ENCODE measurements around the gene CKLF.

Gene CKLF

DNA sequence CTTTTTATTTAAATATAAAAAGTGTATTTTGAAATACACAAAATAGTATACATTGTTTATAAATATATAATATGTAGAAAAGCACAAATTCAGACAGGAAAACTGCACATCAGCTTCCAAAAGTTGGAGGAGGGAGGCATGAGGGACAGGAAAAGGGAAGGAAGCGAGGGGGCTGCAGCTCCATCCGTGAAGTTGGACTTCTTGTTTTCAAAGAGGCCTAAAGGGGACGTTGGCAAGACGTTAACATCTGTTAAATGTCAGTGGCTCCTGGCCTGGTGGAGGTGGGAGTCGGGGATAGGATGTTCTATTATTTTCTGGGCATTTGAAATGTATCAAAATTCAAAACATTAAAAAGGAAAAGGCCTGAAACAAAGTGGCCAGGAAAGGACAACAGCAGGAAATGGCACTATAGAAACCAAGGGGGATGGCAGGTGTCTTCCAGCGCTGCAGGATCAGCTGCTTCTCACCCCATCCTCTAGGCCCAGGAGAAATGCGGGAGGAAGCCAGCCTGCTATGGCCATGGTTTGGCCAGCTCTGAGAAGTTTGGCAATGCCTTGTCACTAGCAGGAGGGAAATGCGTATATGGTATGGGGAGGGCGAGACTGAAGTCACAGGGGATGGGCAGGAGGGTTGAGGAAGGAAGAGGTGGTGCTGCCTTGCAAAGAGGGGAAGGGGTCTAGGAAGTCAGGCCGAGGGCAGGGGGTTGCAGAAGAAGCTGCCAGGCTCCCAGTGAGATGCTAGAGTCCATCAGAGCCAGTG lies 33.3 kb downstream of the CKLF start:
- DNase-seq (ENCODE audit: low spot score), result no peak
- in situ Hi-C loops (cut with MboI; ENCODE audit: low pct_unique_long_range_greater_than_20kb, low sequenced_read_pairs, unreplicated experiment), result loop anchor here (25.0 kb wide), 1 partner anchor 173 kb away; no protein-coding TSS in a partner anchor
- TF ChIP-seq CTCF (IDR thresholded peaks at IDR 0.05; ENCODE audit: extremely low read depth, insufficient read depth, missing control alignments), result no peak

DNA sequence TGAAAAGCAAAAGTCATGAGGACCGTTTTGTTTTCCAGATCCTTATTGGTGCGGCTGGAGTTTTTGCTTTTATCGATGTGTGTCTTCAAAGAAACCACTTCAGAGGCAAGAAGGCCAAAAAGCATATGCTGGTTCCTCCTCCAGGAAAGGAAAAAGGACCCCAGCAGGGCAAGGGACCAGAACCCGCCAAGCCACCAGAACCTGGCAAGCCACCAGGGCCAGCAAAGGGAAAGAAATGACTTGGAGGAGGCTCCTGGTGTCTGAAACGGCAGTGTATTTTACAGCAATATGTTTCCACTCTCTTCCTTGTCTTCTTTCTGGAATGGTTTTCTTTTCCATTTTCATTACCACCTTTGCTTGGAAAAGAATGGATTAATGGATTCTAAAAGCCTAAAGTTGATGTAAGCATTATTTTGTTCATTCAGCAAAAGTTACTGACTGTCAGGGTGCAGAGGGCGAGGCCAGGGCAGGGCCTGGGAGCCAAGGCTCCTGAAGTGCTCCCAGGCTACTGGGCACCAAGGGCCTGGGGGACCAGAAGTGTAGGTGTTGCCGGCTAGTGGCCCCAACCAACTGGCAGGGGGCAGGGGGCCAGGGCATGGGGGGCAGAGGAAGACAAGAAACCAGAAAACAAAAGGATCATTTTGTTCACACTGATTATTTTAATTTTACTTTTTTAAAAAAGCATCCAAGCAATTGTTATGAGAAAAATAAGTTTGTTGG lies 35.7 kb downstream of the CKLF start:
- no peak for TF ChIP-seq CTCF (IDR thresholded peaks at IDR 0.05; ENCODE audit: extremely low read depth, insufficient read depth, missing control alignments)
- in situ Hi-C loops (cut with MboI; ENCODE audit: low pct_unique_long_range_greater_than_20kb, low sequenced_read_pairs, unreplicated experiment), result loop anchor here (25.0 kb wide), 1 partner anchor 176 kb away; no protein-coding TSS in a partner anchor
- DNase-seq (ENCODE audit: low spot score), result no peak

GRCh38 chr16:66588981-66589713 lies 36.8 kb downstream of the CKLF start:
- DNase-seq (ENCODE audit: low spot score), result peak; percentile 79
- in situ Hi-C loops (cut with MboI; ENCODE audit: low pct_unique_long_range_greater_than_20kb, low sequenced_read_pairs, unreplicated experiment), result loop anchor here (25.0 kb wide), 1 partner anchor 177 kb away; no protein-coding TSS in a partner anchor
- peak; percentile 94 for TF ChIP-seq CTCF (IDR thresholded peaks at IDR 0.05; ENCODE audit: extremely low read depth, insufficient read depth, missing control alignments)

DNA sequence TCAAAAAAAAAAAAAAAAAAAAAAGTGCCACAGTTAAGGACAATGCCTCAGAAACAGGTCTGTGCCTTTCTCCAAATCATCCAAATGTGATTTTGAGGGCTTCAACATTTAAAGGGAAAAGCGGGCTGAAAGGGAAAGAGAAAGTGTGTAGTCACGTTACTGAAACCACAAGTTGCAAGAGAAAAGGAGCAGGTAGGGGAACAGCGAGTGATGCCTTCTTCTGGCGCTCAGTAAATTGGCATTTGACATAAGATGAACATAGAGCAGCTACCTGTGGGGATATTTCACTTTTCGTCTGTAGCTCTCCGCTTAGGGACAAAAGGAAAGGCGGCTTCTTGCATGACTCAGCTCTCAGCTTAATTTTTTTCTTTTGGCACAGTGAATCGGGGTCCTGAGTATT lies 37.9 kb downstream of the CKLF start:
- TF ChIP-seq CTCF (IDR thresholded peaks at IDR 0.05; ENCODE audit: extremely low read depth, insufficient read depth, missing control alignments), result no peak
- in situ Hi-C loops (cut with MboI; ENCODE audit: low pct_unique_long_range_greater_than_20kb, low sequenced_read_pairs, unreplicated experiment), result loop anchor here (25.0 kb wide), 1 partner anchor 178 kb away; no protein-coding TSS in a partner anchor
- DNase-seq (ENCODE audit: low spot score), result peak; percentile 42

DNA sequence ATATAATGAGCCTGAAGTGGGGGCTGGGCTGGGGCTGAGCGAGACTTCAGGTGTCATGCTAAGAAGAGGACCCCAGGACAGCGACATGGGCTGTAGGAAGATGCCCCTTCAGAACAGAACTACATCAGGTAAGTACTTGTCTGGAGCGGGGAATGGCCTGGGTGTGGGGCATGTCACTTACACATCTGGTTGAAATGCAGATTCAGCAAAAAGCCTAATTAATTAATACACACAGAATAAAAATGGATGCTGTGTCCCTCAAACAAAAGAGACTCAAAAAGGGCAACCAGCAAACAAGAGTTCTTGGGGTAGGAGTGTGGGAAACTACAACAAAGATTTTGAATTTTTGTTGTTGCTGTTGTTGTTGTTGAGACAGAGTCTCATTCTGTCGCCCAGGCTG lies 38.6 kb downstream of the CKLF start:
- DNase-seq (ENCODE audit: low spot score), result no peak
- in situ Hi-C loops (cut with MboI; ENCODE audit: low pct_unique_long_range_greater_than_20kb, low sequenced_read_pairs, unreplicated experiment), result loop anchor here (25.0 kb wide), 1 partner anchor 179 kb away; no protein-coding TSS in a partner anchor
- TF ChIP-seq CTCF (IDR thresholded peaks at IDR 0.05; ENCODE audit: extremely low read depth, insufficient read depth, missing control alignments), result no peak

- in situ Hi-C loops (cut with MboI; ENCODE audit: low pct_unique_long_range_greater_than_20kb, low sequenced_read_pairs, unreplicated experiment), result loop anchor here (25.0 kb wide), 1 partner anchor 180 kb away; no protein-coding TSS in a partner anchor
- no peak for TF ChIP-seq CTCF (IDR thresholded peaks at IDR 0.05; ENCODE audit: extremely low read depth, insufficient read depth, missing control alignments)
- DNase-seq (ENCODE audit: low spot score), result no peak
Measured at GRCh38 chr16:66592241-66592640, 39.9 kb downstream of the CKLF start.
